ENCODE measurements around the gene GPR52.

The GPR52 gene

DNA sequence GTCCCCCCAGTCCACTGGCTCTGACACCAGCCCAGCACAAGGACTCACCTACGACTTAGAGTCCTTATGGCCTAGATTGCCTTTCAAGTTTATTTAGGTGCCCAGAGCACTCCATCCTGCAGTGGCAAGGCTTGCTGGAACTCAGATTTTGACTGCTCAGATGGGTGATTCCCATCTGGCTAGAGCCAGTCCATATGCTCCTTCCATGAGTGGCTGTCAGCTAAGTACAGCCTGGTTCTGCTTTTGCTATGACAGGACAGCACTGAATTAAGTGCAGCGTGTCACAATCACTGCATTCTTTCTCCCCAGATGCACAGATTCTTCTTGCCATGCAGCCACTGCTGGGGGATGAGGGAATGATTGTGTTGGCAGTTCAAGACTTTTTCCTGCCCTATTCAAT is 43.8 kb downstream of the GPR52 start:
- TF ChIP-seq, protein P1, sequence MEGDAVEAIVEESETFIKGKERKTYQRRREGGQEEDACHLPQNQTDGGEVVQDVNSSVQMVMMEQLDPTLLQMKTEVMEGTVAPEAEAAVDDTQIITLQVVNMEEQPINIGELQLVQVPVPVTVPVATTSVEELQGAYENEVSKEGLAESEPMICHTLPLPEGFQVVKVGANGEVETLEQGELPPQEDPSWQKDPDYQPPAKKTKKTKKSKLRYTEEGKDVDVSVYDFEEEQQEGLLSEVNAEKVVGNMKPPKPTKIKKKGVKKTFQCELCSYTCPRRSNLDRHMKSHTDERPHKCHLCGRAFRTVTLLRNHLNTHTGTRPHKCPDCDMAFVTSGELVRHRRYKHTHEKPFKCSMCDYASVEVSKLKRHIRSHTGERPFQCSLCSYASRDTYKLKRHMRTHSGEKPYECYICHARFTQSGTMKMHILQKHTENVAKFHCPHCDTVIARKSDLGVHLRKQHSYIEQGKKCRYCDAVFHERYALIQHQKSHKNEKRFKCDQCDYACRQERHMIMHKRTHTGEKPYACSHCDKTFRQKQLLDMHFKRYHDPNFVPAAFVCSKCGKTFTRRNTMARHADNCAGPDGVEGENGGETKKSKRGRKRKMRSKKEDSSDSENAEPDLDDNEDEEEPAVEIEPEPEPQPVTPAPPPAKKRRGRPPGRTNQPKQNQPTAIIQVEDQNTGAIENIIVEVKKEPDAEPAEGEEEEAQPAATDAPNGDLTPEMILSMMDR (conservative IDR thresholded peaks at IDR 0.05; ENCODE audit: low read length) = no peak
- H3K4me3 ChIP-seq (ENCODE audit: low read length) = no peak overlapping the region
- DNase-seq (ENCODE audit: low read depth) = peak; percentile 12

DNA sequence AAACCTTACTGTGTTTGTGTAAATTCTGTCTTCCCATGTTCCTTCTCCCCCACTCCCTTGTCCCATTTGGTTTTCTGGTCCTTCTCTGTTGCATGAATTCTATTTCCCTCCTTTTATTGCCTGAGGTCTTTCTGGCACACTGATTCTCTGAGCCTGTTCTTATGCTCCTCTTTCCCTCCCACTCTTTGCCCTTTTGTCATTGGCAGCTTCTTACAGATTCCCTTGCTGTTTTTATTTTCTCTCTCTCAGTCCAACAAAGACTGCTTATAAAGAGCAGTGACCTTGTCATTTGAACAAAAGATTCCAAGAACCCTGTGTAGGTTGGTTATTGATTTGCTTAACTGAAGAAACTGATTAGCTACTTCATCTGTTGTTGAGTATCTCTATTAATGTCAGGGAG is 49.7 kb downstream of the GPR52 start:
- H3K4me3 ChIP-seq (ENCODE audit: low read length) = no peak overlapping the region
- no peak for DNase-seq (ENCODE audit: low read depth)
- TF ChIP-seq, protein P1 (conservative IDR thresholded peaks at IDR 0.05; ENCODE audit: low read length) = no peak

Data from AG10803 (cell line).